NCI-H2107 (cell line): ENCODE measurements around the gene CDK2AP2.
"Not testable (repeated sequence)": the region's sequence is repeated elsewhere in the genome, so short reads cannot be mapped to it uniquely, and the experiment has no call there.

Experiments used
- DNase-seq: peaks from one replicate; lab custom pipeline; 2025; lab: John Stamatoyannopoulos, UW

The CDK2AP2 gene

GRCh38 chr11:67489885-67490726 is 17.9 kb downstream of the CDK2AP2 start:
- no peak for DNase-seq

GRCh38 chr11:67489203-67489884 is 18.6 kb downstream of the CDK2AP2 start:
- no peak for DNase-seq

- DNase-seq = no peak
Measured at GRCh38 chr11:67486481-67487195, 21.3 kb downstream of the CDK2AP2 start.

- not testable (repeated sequence) for DNase-seq
Measured at GRCh38 chr11:67485873-67486361, 22.0 kb downstream of the CDK2AP2 start.

- no peak for DNase-seq
Measured at GRCh38 chr11:67484847-67485311, 23.1 kb downstream of the CDK2AP2 start.

- no peak for DNase-seq
Measured at GRCh38 chr11:67483831-67484665, 23.9 kb downstream of the CDK2AP2 start.

- peak; percentile 90 for DNase-seq
Measured at GRCh38 chr11:67482827-67483798, 24.8 kb downstream of the CDK2AP2 start, which contains the start of gene AIP. Gene AIP (plus strand): TSS chr11:67483026. CDS start chr11:67483159, 133 bp downstream.

- DNase-seq = no peak
Measured at GRCh38 chr11:67482275-67482826, 25.6 kb downstream of the CDK2AP2 start.

GRCh38 chr11:67477344-67478050 is 30.5 kb downstream of the CDK2AP2 start:
- not testable (repeated sequence) for DNase-seq

- DNase-seq = not testable (repeated sequence)
Measured at GRCh38 chr11:67476692-67477091, 31.3 kb downstream of the CDK2AP2 start.

GRCh38 chr11:67472882-67473281 is 35.1 kb downstream of the CDK2AP2 start:
- no peak for DNase-seq

- no peak for DNase-seq
Measured at GRCh38 chr11:67470337-67471002, 37.5 kb downstream of the CDK2AP2 start.

- DNase-seq = no peak
Measured at GRCh38 chr11:67469508-67469811, 38.5 kb downstream of the CDK2AP2 start.

- DNase-seq = peak; percentile 75
Measured at GRCh38 chr11:67468759-67469507, 39.0 kb downstream of the CDK2AP2 start, which contains the start of gene TMEM134. Gene TMEM134 (minus strand): TSS chr11:67469251. CDS start chr11:67469192, 59 bp downstream.

GRCh38 chr11:67468456-67468758 is 39.6 kb downstream of the CDK2AP2 start:
- DNase-seq = no peak

GRCh38 chr11:67468056-67468455 is 39.9 kb downstream of the CDK2AP2 start:
- DNase-seq = peak; percentile 21

GRCh38 chr11:67466962-67467771 is 40.8 kb downstream of the CDK2AP2 start:
- no peak for DNase-seq
